ENCODE measurements around the gene TMEM31. TPM values are rescaled to one million over a fixed set of nuclear protein-coding genes. Genes with fewer than 3 reads are reported as not detected.

Gene TMEM31
- polyA plus RNA-seq, 1 of the 3 experiments (the other 2 are of a cell fraction), result not detected

DNA sequence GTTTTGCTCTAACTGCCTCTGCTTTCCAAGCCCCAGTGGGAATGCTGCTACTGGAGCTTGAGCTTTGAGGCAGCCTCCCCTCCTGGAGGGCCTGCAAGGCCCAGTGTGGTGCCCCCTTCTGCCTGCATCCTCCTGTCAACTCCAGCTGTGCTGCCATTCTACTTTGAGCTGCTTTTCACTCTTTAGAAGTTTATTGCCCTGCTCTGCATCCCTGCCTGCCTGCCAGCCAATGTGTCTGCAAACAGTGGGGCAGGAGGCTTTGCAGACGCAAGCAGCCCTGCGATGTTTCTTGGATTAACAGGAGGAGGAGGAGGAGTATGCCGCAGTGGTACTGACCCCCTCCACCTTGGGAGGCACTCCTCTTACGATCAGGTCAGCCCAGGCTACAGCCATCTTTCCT, 16.4 kb downstream of the TMEM31 start (continued):
- TF ChIP-seq, protein P1, sequence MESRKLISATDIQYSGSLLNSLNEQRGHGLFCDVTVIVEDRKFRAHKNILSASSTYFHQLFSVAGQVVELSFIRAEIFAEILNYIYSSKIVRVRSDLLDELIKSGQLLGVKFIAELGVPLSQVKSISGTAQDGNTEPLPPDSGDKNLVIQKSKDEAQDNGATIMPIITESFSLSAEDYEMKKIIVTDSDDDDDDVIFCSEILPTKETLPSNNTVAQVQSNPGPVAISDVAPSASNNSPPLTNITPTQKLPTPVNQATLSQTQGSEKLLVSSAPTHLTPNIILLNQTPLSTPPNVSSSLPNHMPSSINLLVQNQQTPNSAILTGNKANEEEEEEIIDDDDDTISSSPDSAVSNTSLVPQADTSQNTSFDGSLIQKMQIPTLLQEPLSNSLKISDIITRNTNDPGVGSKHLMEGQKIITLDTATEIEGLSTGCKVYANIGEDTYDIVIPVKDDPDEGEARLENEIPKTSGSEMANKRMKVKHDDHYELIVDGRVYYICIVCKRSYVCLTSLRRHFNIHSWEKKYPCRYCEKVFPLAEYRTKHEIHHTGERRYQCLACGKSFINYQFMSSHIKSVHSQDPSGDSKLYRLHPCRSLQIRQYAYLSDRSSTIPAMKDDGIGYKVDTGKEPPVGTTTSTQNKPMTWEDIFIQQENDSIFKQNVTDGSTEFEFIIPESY (IDR thresholded peaks at IDR 0.05; ENCODE audit: borderline replicate concordance, low read depth), result no peak
- TF ChIP-seq TEAD4 (IDR thresholded peaks at IDR 0.05; ENCODE audit: borderline replicate concordance, insufficient read depth), result no peak

DNA sequence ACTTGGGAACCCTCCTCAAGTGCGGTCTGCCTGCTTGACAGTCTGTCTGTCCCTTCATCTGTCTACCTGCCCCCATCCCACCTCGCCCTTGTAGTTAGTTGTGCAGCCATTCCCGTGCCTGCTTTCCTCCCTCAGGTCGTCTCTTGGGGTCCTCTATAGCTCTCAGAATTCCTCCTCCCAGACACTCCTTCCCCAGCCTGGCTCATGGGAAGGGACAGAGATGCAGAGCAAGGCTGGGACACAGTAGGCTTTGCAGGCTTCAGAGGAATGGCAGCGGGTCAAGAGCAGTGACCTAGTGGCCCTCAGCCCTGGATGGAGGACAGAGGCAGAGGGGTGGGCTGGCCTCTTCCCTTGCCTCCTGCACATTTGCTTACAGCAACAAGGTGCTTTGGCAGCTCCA, 18.3 kb downstream of the TMEM31 start:
- no peak overlapping the region for H3K9ac ChIP-seq
- no peaks in the 10 kb centered on the region for H3K36me3 ChIP-seq (replicated peaks in 1 of 2; ENCODE audit: control insufficient read depth in 1 of 2, insufficient read depth in 2 of 2, low read length in 1 of 2)
- no peaks in the 10 kb centered on the region for H3K79me2 ChIP-seq (ENCODE audit: insufficient read depth)
- no peaks in the 10 kb centered on the region; the same call in 1 of the 2 replicates for H3K27me3 ChIP-seq (ENCODE audit: insufficient read depth)
- H3K9me2 ChIP-seq, result no peaks in the 10 kb centered on the region
- H3K4me1 ChIP-seq (ENCODE audit: control insufficient read depth in 1 of 2, insufficient read depth in 2 of 2, low read depth in 1 of 2, low read length in 1 of 2), result no peaks in the 10 kb centered on the region; a peak in 1 of 4 replicates
- H3F3A ChIP-seq (replicated peaks; ENCODE audit: insufficient read depth), result no peaks in the 10 kb centered on the region
- H3K9me3 ChIP-seq, result no peaks in the 10 kb centered on the region
- no peak overlapping the region for H2AFZ ChIP-seq (ENCODE audit: low read depth)
- 35% methylated on average over 4 of the region's 5 CpGs for WGBS (ENCODE audit: low lambda C conversion rate)
- no peaks in the 10 kb centered on the region for H4K20me1 ChIP-seq (ENCODE audit: insufficient read depth)
- no peak overlapping the region for H3K27ac ChIP-seq (ENCODE audit: low read depth in 2 of 2, low read length in 1 of 2)
- TF ChIP-seq, protein P2, sequence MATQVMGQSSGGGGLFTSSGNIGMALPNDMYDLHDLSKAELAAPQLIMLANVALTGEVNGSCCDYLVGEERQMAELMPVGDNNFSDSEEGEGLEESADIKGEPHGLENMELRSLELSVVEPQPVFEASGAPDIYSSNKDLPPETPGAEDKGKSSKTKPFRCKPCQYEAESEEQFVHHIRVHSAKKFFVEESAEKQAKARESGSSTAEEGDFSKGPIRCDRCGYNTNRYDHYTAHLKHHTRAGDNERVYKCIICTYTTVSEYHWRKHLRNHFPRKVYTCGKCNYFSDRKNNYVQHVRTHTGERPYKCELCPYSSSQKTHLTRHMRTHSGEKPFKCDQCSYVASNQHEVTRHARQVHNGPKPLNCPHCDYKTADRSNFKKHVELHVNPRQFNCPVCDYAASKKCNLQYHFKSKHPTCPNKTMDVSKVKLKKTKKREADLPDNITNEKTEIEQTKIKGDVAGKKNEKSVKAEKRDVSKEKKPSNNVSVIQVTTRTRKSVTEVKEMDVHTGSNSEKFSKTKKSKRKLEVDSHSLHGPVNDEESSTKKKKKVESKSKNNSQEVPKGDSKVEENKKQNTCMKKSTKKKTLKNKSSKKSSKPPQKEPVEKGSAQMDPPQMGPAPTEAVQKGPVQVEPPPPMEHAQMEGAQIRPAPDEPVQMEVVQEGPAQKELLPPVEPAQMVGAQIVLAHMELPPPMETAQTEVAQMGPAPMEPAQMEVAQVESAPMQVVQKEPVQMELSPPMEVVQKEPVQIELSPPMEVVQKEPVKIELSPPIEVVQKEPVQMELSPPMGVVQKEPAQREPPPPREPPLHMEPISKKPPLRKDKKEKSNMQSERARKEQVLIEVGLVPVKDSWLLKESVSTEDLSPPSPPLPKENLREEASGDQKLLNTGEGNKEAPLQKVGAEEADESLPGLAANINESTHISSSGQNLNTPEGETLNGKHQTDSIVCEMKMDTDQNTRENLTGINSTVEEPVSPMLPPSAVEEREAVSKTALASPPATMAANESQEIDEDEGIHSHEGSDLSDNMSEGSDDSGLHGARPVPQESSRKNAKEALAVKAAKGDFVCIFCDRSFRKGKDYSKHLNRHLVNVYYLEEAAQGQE (IDR thresholded peaks at IDR 0.05; ENCODE audit: low read depth, low read length), result no peak
- no peak for TF ChIP-seq ELF1 (IDR thresholded peaks at IDR 0.05)
- TF ChIP-seq FOSL2 (IDR thresholded peaks at IDR 0.05; ENCODE audit: borderline replicate concordance, low read depth), result no peak
- TF ChIP-seq TCF12 (IDR thresholded peaks at IDR 0.05), result no peak
- no peak for TF ChIP-seq FOXJ3 (CRISPR knock-in tag; IDR thresholded peaks at IDR 0.05)
- TF ChIP-seq TEAD4 (IDR thresholded peaks at IDR 0.05; ENCODE audit: borderline replicate concordance, insufficient read depth), result no peak
- TF ChIP-seq, protein P3, sequence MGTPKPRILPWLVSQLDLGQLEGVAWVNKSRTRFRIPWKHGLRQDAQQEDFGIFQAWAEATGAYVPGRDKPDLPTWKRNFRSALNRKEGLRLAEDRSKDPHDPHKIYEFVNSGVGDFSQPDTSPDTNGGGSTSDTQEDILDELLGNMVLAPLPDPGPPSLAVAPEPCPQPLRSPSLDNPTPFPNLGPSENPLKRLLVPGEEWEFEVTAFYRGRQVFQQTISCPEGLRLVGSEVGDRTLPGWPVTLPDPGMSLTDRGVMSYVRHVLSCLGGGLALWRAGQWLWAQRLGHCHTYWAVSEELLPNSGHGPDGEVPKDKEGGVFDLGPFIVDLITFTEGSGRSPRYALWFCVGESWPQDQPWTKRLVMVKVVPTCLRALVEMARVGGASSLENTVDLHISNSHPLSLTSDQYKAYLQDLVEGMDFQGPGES (IDR thresholded peaks at IDR 0.05; ENCODE audit: low read depth, low read length), result no peak
- no peak overlapping the region for H3K4me2 ChIP-seq
- POLR2A ChIA-PET, result no interaction called here
- CTCF ChIA-PET, result interaction anchor here (0.9 kb wide), 2 partner anchors 17 to 25 kb away, joined by 3 read pairs; no protein-coding TSS in a partner anchor
- H3K4me3 ChIP-seq (ENCODE audit: low read depth in 2 of 2, low read length in 1 of 2), result no peak overlapping the region
- DNase-seq, result no peak
